ENCODE data around the gene KIAA0232.

Gene KIAA0232

DNA sequence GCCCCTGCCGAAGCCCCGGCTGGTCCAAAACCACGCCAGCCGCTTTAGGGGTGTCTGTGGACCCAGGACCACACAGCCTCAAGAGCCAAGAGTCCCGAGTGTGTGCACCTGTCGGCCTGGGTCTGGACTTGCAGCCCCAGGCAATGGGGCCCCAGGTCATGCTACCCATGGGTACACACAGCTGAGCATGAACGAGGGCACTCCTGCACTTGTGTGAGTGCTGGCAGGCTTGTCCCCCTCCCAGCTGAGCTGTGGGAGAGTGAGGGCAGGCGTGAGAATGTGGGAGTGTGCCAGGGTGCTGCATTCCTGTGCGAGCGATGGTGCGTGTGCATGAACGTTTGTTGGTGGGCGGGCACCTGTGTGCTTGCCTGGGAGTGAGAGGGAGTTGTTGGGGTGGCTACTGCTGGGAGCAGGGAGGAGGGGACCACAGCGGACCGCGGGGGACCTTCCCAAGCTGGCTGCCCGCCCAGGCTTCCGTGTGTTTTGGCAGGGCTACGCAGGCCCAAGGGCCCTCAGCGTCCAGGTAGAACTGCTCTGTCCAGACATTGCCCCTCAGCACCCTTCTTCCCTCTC lies 35.7 kb upstream of the KIAA0232 start:
- Histone ChIP-seq H3K27me3 (replicated peaks; ENCODE audit: insufficient read depth, low read length) (no peaks in the 10 kb centered on the region), H3K9me3 (replicated peaks; ENCODE audit: insufficient read depth, low read length) (no peaks in the 10 kb centered on the region), H3K4me3 (ENCODE audit: low read length) (no peak overlapping the region), H3K9me2 (replicated peaks; ENCODE audit: insufficient read depth, low read length) (no peaks in the 10 kb centered on the region), H3K9ac (ENCODE audit: low read length) (no peak overlapping the region), H2AFZ (ENCODE audit: low read length) (no peak overlapping the region), H3K27ac (ENCODE audit: low read length) (no peak overlapping the region), H3K4me2 (ENCODE audit: low read depth, low read length) (no peak overlapping the region), H3K4me1 (ENCODE audit: low read length) (peaks cover 4% of the 10 kb centered on the region; the same call in 1 of the 2 replicates), H3K36me3 (replicated peaks; ENCODE audit: insufficient read depth, low read length) (no peaks in the 10 kb centered on the region), H3F3A (ENCODE audit: insufficient read depth, low read length) (no peaks in the 10 kb centered on the region), H4K20me1 (ENCODE audit: insufficient read depth, low read length) (no peaks in the 10 kb centered on the region), H3K79me2 (ENCODE audit: low read length) (no peaks in the 10 kb centered on the region)
- TF ChIP-seq EZH2 (optimal IDR thresholded peaks at IDR 0.05; ENCODE audit: low read depth, low read length) = no peak
- no peak for TF ChIP-seq EZH2phosphoT487 (IDR thresholded peaks at IDR 0.05; ENCODE audit: low read length)
- TF ChIP-seq, protein P1, sequence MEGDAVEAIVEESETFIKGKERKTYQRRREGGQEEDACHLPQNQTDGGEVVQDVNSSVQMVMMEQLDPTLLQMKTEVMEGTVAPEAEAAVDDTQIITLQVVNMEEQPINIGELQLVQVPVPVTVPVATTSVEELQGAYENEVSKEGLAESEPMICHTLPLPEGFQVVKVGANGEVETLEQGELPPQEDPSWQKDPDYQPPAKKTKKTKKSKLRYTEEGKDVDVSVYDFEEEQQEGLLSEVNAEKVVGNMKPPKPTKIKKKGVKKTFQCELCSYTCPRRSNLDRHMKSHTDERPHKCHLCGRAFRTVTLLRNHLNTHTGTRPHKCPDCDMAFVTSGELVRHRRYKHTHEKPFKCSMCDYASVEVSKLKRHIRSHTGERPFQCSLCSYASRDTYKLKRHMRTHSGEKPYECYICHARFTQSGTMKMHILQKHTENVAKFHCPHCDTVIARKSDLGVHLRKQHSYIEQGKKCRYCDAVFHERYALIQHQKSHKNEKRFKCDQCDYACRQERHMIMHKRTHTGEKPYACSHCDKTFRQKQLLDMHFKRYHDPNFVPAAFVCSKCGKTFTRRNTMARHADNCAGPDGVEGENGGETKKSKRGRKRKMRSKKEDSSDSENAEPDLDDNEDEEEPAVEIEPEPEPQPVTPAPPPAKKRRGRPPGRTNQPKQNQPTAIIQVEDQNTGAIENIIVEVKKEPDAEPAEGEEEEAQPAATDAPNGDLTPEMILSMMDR (IDR thresholded peaks at IDR 0.05; ENCODE audit: low read length) = no peak
- no peak for DNase-seq

DNA sequence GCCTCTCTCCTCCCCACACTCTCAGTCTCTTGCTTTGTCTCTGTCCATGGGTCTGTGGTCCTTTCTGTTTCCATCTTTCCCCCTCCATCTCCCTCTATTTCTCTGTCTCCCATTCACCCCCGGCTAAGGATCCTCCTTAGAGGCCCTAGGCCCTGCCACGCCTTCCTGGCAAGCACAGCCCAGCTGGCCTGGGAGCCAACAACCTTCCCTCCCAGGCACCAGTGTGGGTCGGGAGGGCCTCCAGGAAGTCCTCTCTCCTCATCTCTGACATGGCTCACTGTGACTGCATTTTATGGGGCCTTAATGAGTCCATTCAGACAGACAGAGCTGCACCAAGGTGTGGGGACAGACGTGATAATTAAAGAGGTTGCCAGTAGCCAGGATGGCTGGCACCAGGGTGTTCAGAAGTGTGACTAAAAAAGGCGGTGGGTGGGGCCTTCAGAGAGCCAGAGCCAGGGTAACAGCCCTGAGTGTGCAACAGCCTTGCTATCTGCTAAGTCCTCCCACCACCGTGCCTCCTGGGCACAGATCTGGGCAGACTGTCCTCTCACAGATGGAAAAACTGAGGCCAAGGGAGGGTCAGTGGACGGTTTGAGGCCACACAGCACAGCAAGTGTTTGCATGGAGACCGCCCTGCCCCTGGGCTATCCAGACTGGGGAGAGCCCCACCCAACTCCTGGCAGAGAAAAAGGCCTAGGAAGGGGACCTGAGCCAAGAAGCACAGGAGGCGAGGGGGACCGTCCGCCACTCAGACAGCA lies 35.1 kb upstream of the KIAA0232 start:
- DNase-seq = no peak

DNA sequence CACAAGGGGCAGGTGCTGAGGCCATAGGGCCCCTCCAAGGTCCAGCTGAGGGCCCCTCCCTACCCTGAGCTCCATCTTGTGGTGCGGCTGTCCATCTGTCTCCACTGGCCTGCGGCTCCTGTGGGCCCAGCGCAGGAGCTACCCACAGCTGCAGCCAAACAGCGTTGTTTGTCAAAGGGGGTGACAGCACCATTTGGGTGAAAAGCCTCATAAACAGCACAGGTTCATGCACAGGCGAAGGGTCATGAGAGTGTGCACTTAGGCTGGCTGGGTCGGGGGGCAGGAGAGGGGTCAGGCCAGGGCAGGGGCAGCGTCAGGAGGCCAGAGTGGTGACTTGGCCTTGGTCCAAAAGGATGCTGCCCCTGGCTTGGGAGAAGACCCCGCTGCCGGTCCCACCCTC lies 34.2 kb upstream of the KIAA0232 start:
- H3K9ac ChIP-seq (ENCODE audit: low read length) = no peak overlapping the region
- H3K4me3 ChIP-seq (ENCODE audit: low read length) = no peak overlapping the region
- H3K4me2 ChIP-seq (ENCODE audit: low read depth, low read length) = no peak overlapping the region
- H4K20me1 ChIP-seq (ENCODE audit: insufficient read depth, low read length) = no peaks in the 10 kb centered on the region
- no peaks in the 10 kb centered on the region for H3K79me2 ChIP-seq (ENCODE audit: low read length)
- TF ChIP-seq EZH2 (optimal IDR thresholded peaks at IDR 0.05; ENCODE audit: low read depth, low read length) = no peak
- TF ChIP-seq, protein P1 (IDR thresholded peaks at IDR 0.05; ENCODE audit: low read length) = no peak
- TF ChIP-seq EZH2phosphoT487 (IDR thresholded peaks at IDR 0.05; ENCODE audit: low read length) = no peak
- no peaks in the 10 kb centered on the region for H3F3A ChIP-seq (ENCODE audit: insufficient read depth, low read length)
- H3K9me2 ChIP-seq (replicated peaks; ENCODE audit: insufficient read depth, low read length) = no peaks in the 10 kb centered on the region
- no peak for DNase-seq
- no peaks in the 10 kb centered on the region for H3K9me3 ChIP-seq (replicated peaks; ENCODE audit: insufficient read depth, low read length)
- no peaks in the 10 kb centered on the region for H3K27me3 ChIP-seq (replicated peaks; ENCODE audit: insufficient read depth, low read length)
- no peak overlapping the region for H2AFZ ChIP-seq (ENCODE audit: low read length)
- H3K36me3 ChIP-seq (replicated peaks; ENCODE audit: insufficient read depth, low read length) = no peaks in the 10 kb centered on the region
- no peaks in the 10 kb centered on the region for H3K4me1 ChIP-seq (ENCODE audit: low read length)
- H3K27ac ChIP-seq (ENCODE audit: low read length) = no peak overlapping the region

More for the DNA sequence above, 35.1 kb upstream of the KIAA0232 start:
- Histone ChIP-seq H3K27ac (ENCODE audit: low read length) (no peak overlapping the region), H3K79me2 (ENCODE audit: low read length) (no peaks in the 10 kb centered on the region), H3K4me1 (ENCODE audit: low read length) (peaks cover 4% of the 10 kb centered on the region; the same call in 1 of the 2 replicates), H3K27me3 (replicated peaks; ENCODE audit: insufficient read depth, low read length) (no peaks in the 10 kb centered on the region), H3K9me3 (replicated peaks; ENCODE audit: insufficient read depth, low read length) (no peaks in the 10 kb centered on the region), H3K4me2 (ENCODE audit: low read depth, low read length) (no peak overlapping the region), H2AFZ (ENCODE audit: low read length) (no peak overlapping the region), H3K36me3 (replicated peaks; ENCODE audit: insufficient read depth, low read length) (no peaks in the 10 kb centered on the region), H3K9me2 (replicated peaks; ENCODE audit: insufficient read depth, low read length) (no peaks in the 10 kb centered on the region), H4K20me1 (ENCODE audit: insufficient read depth, low read length) (no peaks in the 10 kb centered on the region), H3K4me3 (ENCODE audit: low read length) (no peak overlapping the region), H3K9ac (ENCODE audit: low read length) (no peak overlapping the region), H3F3A (ENCODE audit: insufficient read depth, low read length) (no peaks in the 10 kb centered on the region)
- TF ChIP-seq EZH2 (optimal IDR thresholded peaks at IDR 0.05; ENCODE audit: low read depth, low read length) (no peak), EZH2phosphoT487 (IDR thresholded peaks at IDR 0.05; ENCODE audit: low read length) (no peak)
- TF ChIP-seq, protein P1 (IDR thresholded peaks at IDR 0.05; ENCODE audit: low read length) = no peak
